ENCODE measurements around the gene CYB5RL.

The CYB5RL gene

GRCh38 chr1:54200519-54200997 lies 728 bp upstream of the CYB5RL start:
- H3K9ac ChIP-seq (ENCODE audit: low read length), result peak overlapping the region; percentile 96
- peak overlapping the region; percentile 30 for H2BK15ac ChIP-seq (ENCODE audit: low read depth, poor library complexity, severe bottlenecking)
- H3K18ac ChIP-seq (ENCODE audit: low read depth in 1 of 2, low read length in 2 of 2), result peak overlapping the region; percentile 52 to 55
- H3K79me1 ChIP-seq (replicated peaks; ENCODE audit: low read length, poor library complexity, severe bottlenecking), result peaks cover 17% of the 10 kb centered on the region
- no peak overlapping the region for H2BK12ac ChIP-seq (ENCODE audit: low read length in 2 of 2)
- peak overlapping the region; percentile 36 to 45 for H3K4ac ChIP-seq (ENCODE audit: low read depth in 1 of 2, low read length in 2 of 2)
- H4K91ac ChIP-seq (ENCODE audit: low read length), result peak overlapping the region; percentile 65
- peak overlapping the region; percentile 16 for H2AK5ac ChIP-seq (ENCODE audit: low read length, severe bottlenecking)
- H3K14ac ChIP-seq (ENCODE audit: low read length in 2 of 2), result peak overlapping the region in 1 of 2 experiments; percentile 93
- H3K4me1 ChIP-seq (ENCODE audit: control insufficient read depth, insufficient read depth, low read depth, low read length), result peaks cover 4% of the 10 kb centered on the region
- WGBS, result 2% methylated on average over 15 of the region's 15 CpGs
- H3K23ac ChIP-seq (ENCODE audit: low read length in 2 of 2), result peak overlapping the region in 1 of 2 experiments; percentile 71
- H3K27me3 ChIP-seq (ENCODE audit: control insufficient read depth in 1 of 2, insufficient read depth in 1 of 2, low read length in 2 of 2), result no peaks in the 10 kb centered on the region
- peaks cover 7 to 34% of the 10 kb centered on the region in 2 experiments for H3K36me3 ChIP-seq (ENCODE audit: control insufficient read depth in 1 of 2, insufficient read depth in 2 of 2, low read depth in 1 of 2, low read length in 2 of 2)
- H3K4me3 ChIP-seq (ENCODE audit: insufficient read depth in 1 of 2, low read depth in 1 of 2, low read length in 2 of 2), result peak overlapping the region; percentile 89 to 99
- peak overlapping the region; percentile 75 for H2AFZ ChIP-seq (ENCODE audit: low read depth, low read length)
- peak overlapping the region; percentile 94 for H3K4me2 ChIP-seq (ENCODE audit: low read length, poor library complexity, severe bottlenecking)
- DNase-seq, result peak; percentile 36
- no peak overlapping the region for H2BK120ac ChIP-seq (ENCODE audit: low read depth, low read length)
- no peaks in the 10 kb centered on the region for H3K9me3 ChIP-seq (ENCODE audit: control insufficient read depth, low read length)
- H4K8ac ChIP-seq (ENCODE audit: low read length), result peak overlapping the region; percentile 95
- no peak overlapping the region for H2BK5ac ChIP-seq (ENCODE audit: low read depth, low read length, poor library complexity, severe bottlenecking)
- H3K27ac ChIP-seq (ENCODE audit: low read length, poor library complexity, severe bottlenecking), result no peak overlapping the region

- Histone ChIP-seq H2AK5ac (ENCODE audit: low read length, severe bottlenecking) (no peak overlapping the region), H3K27ac (ENCODE audit: low read length, poor library complexity, severe bottlenecking) (no peak overlapping the region), H4K91ac (ENCODE audit: low read length) (no peak overlapping the region), H3K4me2 (ENCODE audit: low read length, poor library complexity, severe bottlenecking) (peak overlapping the region; percentile 79), H2BK5ac (ENCODE audit: low read depth, low read length, poor library complexity, severe bottlenecking) (no peak overlapping the region), H3K79me1 (replicated peaks; ENCODE audit: low read length, poor library complexity, severe bottlenecking) (peaks cover 10% of the 10 kb centered on the region), H3K18ac (ENCODE audit: low read depth in 1 of 2, low read length in 2 of 2) (peak overlapping the region in 1 of 2 experiments; percentile 61), H2BK12ac (ENCODE audit: low read length in 2 of 2) (no peak overlapping the region), H3K27me3 (ENCODE audit: control insufficient read depth in 1 of 2, insufficient read depth in 1 of 2, low read length in 2 of 2) (no peaks in the 10 kb centered on the region), H3K9ac (ENCODE audit: low read length) (peak overlapping the region; percentile 96), H2BK120ac (ENCODE audit: low read depth, low read length) (no peak overlapping the region), H3K4ac (ENCODE audit: low read depth in 1 of 2, low read length in 2 of 2) (peak overlapping the region in 1 of 2 experiments; percentile 56), H4K8ac (ENCODE audit: low read length) (peak overlapping the region; percentile 63), H2AFZ (ENCODE audit: low read depth, low read length) (peak overlapping the region; percentile 91), H3K36me3 (ENCODE audit: control insufficient read depth in 1 of 2, insufficient read depth in 2 of 2, low read depth in 1 of 2, low read length in 2 of 2) (peaks cover 7 to 34% of the 10 kb centered on the region in 2 experiments), H3K4me3 (ENCODE audit: insufficient read depth in 1 of 2, low read depth in 1 of 2, low read length in 2 of 2) (peak overlapping the region; percentile 55 to 99), H3K14ac (ENCODE audit: low read length in 2 of 2) (peak overlapping the region in 1 of 2 experiments; percentile 85), H3K4me1 (ENCODE audit: control insufficient read depth, insufficient read depth, low read depth, low read length) (peaks cover 4% of the 10 kb centered on the region), H3K9me3 (ENCODE audit: control insufficient read depth, low read length) (no peaks in the 10 kb centered on the region), H3K23ac (ENCODE audit: low read length in 2 of 2) (no peak overlapping the region), H2BK15ac (ENCODE audit: low read depth, poor library complexity, severe bottlenecking) (no peak overlapping the region)
- WGBS, result 24% methylated on average over 15 of the region's 17 CpGs
- peak; percentile 49 for DNase-seq
These were observed 572 bp downstream of the CYB5RL start for GRCh38 chr1:54199151-54199764.

DNA sequence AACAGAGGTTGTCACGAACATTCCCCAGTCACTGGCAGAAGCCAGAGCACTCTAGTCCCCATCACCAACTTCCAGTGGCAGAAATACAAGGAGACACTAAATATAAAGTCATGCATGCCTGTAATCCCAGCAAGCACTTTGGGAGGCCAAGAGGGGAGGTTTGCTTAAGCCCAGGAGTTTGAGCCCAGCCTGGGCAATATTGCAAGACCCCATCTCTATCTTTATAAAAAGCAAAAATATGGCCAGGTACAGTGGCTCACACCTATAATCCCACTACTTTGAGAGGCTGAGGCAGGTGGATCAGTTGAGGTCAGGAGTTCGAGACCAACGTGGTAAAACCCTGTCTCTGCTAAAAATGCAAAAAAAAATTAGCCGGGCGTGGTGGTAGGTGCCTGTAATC lies 6.4 kb downstream of the CYB5RL start:
- no peak overlapping the region for H2BK15ac ChIP-seq (ENCODE audit: low read depth, poor library complexity, severe bottlenecking)
- no peak overlapping the region for H2AFZ ChIP-seq (ENCODE audit: low read depth, low read length)
- H3K18ac ChIP-seq (ENCODE audit: low read depth in 1 of 2, low read length in 2 of 2), result no peak overlapping the region
- H2BK120ac ChIP-seq (ENCODE audit: low read depth, low read length), result no peak overlapping the region
- DNase-seq, result no peak
- WGBS, result 97% methylated on average over 4 of the region's 5 CpGs
- H3K27me3 ChIP-seq (ENCODE audit: control insufficient read depth in 1 of 2, insufficient read depth in 1 of 2, low read length in 2 of 2), result no peaks in the 10 kb centered on the region
- H3K27ac ChIP-seq (ENCODE audit: low read length, poor library complexity, severe bottlenecking), result no peak overlapping the region
- no peaks in the 10 kb centered on the region for H3K9me3 ChIP-seq (ENCODE audit: control insufficient read depth, low read length)
- H3K9ac ChIP-seq (ENCODE audit: low read length), result no peak overlapping the region
- no peak overlapping the region for H3K23ac ChIP-seq (ENCODE audit: low read length in 2 of 2)
- H3K14ac ChIP-seq (ENCODE audit: low read length in 2 of 2), result no peak overlapping the region
- peak overlapping the region; percentile 20 for H3K4me2 ChIP-seq (ENCODE audit: low read length, poor library complexity, severe bottlenecking)
- H2BK5ac ChIP-seq (ENCODE audit: low read depth, low read length, poor library complexity, severe bottlenecking), result no peak overlapping the region
- H2AK5ac ChIP-seq (ENCODE audit: low read length, severe bottlenecking), result no peak overlapping the region
- H2BK12ac ChIP-seq (ENCODE audit: low read length in 2 of 2), result no peak overlapping the region
- H4K91ac ChIP-seq (ENCODE audit: low read length), result no peak overlapping the region
- H3K4me3 ChIP-seq (ENCODE audit: insufficient read depth in 1 of 2, low read depth in 1 of 2, low read length in 2 of 2), result no peak overlapping the region
- H3K79me1 ChIP-seq (replicated peaks; ENCODE audit: low read length, poor library complexity, severe bottlenecking), result no peaks in the 10 kb centered on the region
- peaks cover 18 to 58% of the 10 kb centered on the region in 2 experiments for H3K36me3 ChIP-seq (ENCODE audit: control insufficient read depth in 1 of 2, insufficient read depth in 2 of 2, low read depth in 1 of 2, low read length in 2 of 2)
- H4K8ac ChIP-seq (ENCODE audit: low read length), result no peak overlapping the region
- no peak overlapping the region for H3K4ac ChIP-seq (ENCODE audit: low read depth in 1 of 2, low read length in 2 of 2)
- no peaks in the 10 kb centered on the region for H3K4me1 ChIP-seq (ENCODE audit: control insufficient read depth, insufficient read depth, low read depth, low read length)

- Histone ChIP-seq H3K4me3 (ENCODE audit: insufficient read depth in 1 of 2, low read depth in 1 of 2, low read length in 2 of 2) (no peak overlapping the region), H3K23ac (ENCODE audit: low read length in 2 of 2) (peak overlapping the region in 1 of 2 experiments; percentile 28), H3K27ac (ENCODE audit: low read length, poor library complexity, severe bottlenecking) (no peak overlapping the region), H3K9ac (ENCODE audit: low read length) (no peak overlapping the region), H3K9me3 (ENCODE audit: control insufficient read depth, low read length) (no peaks in the 10 kb centered on the region), H3K18ac (ENCODE audit: low read depth in 1 of 2, low read length in 2 of 2) (no peak overlapping the region), H3K27me3 (ENCODE audit: control insufficient read depth in 1 of 2, insufficient read depth in 1 of 2, low read length in 2 of 2) (no peaks in the 10 kb centered on the region), H2BK12ac (ENCODE audit: low read length in 2 of 2) (no peak overlapping the region), H2BK120ac (ENCODE audit: low read depth, low read length) (no peak overlapping the region), H4K8ac (ENCODE audit: low read length) (no peak overlapping the region), H3K4ac (ENCODE audit: low read depth in 1 of 2, low read length in 2 of 2) (no peak overlapping the region), H4K91ac (ENCODE audit: low read length) (no peak overlapping the region), H2AFZ (ENCODE audit: low read depth, low read length) (no peak overlapping the region), H3K4me1 (ENCODE audit: control insufficient read depth, insufficient read depth, low read depth, low read length) (no peaks in the 10 kb centered on the region), H3K36me3 (ENCODE audit: control insufficient read depth in 1 of 2, insufficient read depth in 2 of 2, low read depth in 1 of 2, low read length in 2 of 2) (peaks cover 18 to 65% of the 10 kb centered on the region in 2 experiments), H2BK15ac (ENCODE audit: low read depth, poor library complexity, severe bottlenecking) (no peak overlapping the region), H2AK5ac (ENCODE audit: low read length, severe bottlenecking) (no peak overlapping the region), H3K14ac (ENCODE audit: low read length in 2 of 2) (no peak overlapping the region), H3K79me1 (replicated peaks; ENCODE audit: low read length, poor library complexity, severe bottlenecking) (no peaks in the 10 kb centered on the region), H2BK5ac (ENCODE audit: low read depth, low read length, poor library complexity, severe bottlenecking) (no peak overlapping the region), H3K4me2 (ENCODE audit: low read length, poor library complexity, severe bottlenecking) (no peak overlapping the region)
- no peak for DNase-seq
- 100% methylated on average over 1 of the region's 1 CpG for WGBS
These were observed 8.3 kb downstream of the CYB5RL start for GRCh38 chr1:54191525-54191924.

All from mesenchymal stem cell (in vitro differentiated cells and primary cell).